ENCODE data around the gene POLG. TPM values are rescaled to one million over a fixed set of nuclear protein-coding genes. Genes with fewer than 3 reads are reported as not detected.

Gene POLG
- total RNA-seq, 1 experiment from 2014 or later, result 83.5 TPM

- Histone ChIP-seq H3K4me3 (ENCODE audit: low read length) (no peak overlapping the region), H4K20me1 (ENCODE audit: low read length) (no peaks in the 10 kb centered on the region), H3K9me2 (replicated peaks; ENCODE audit: low read length) (no peaks in the 10 kb centered on the region), H3K4me2 (ENCODE audit: low read length) (no peak overlapping the region), H3K27ac (ENCODE audit: low read length) (0 out of 2 replicates have a peak overlapping the region, but pooled peaks have one; percentile 26), H3K4me1 (ENCODE audit: insufficient read depth, low read length) (peaks cover 11% of the 10 kb centered on the region; the same call in 1 of the 2 replicates), H3F3A (ENCODE audit: low read length, unreplicated experiment) (no peaks in the 10 kb centered on the region), H3K36me3 (ENCODE audit: low read depth, low read length) (peaks cover 70% of the 10 kb centered on the region), H3K9me3 (ENCODE audit: low read length) (no peaks in the 10 kb centered on the region), H2AFZ (ENCODE audit: low read length) (no peak overlapping the region), H3K79me2 (ENCODE audit: low read length) (no peaks in the 10 kb centered on the region), H3K27me3 (ENCODE audit: low read length) (no peaks in the 10 kb centered on the region), H3K9ac (ENCODE audit: low read length) (no peak overlapping the region)
- DNase-seq (peak; percentile 47), ATAC-seq (peak; percentile 77)
- BruUV-seq (replicated peaks), result no TSS peak
- TF ChIP-seq CTCF (conservative IDR thresholded peaks at IDR 0.05; ENCODE audit: low read depth, low read length), result no peak
- intact Hi-C loops (cut with micrococcal nuclease), result no loop called here
- POLR2A ChIA-PET (ENCODE audit: unreplicated experiment), result interaction anchor here (0.6 kb wide), 1 partner anchor 269 kb away, joined by 6 read pairs; no protein-coding TSS in a partner anchor
- CTCF ChIA-PET, result interaction anchor here (1.0 kb wide), 1 partner anchor 62 kb away, joined by 4 read pairs; no protein-coding TSS in a partner anchor
These were observed 27.5 kb downstream of the POLG start for GRCh38 chr15:89307046-89307587.

DNA sequence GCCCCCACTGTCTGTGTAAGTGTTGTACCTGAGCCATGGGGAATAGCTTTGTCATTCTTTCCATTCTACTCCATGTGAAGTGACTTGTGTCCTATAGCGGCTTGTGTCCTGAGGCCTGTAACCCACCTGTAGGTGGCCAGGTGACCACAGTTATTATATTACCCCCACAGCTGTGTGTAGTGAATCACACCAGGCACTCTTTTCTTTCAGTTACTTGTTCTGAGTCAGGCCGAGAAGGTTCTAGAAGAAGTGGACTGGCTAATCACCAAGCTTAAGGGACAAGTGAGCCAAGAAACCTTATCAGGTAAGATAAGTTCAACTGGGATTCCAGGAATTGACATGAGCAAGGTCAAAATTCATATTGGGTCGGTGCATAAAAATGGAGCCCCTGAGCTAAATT lies 29.2 kb downstream of the POLG start:
- Histone ChIP-seq H3K4me3 (ENCODE audit: low read length) (no peak overlapping the region), H3K79me2 (ENCODE audit: low read length) (no peaks in the 10 kb centered on the region), H3K9ac (ENCODE audit: low read length) (no peak overlapping the region), H3K9me3 (ENCODE audit: low read length) (no peaks in the 10 kb centered on the region), H4K20me1 (ENCODE audit: low read length) (no peaks in the 10 kb centered on the region), H3K4me2 (ENCODE audit: low read length) (no peak overlapping the region), H3K27me3 (ENCODE audit: low read length) (no peaks in the 10 kb centered on the region), H3F3A (ENCODE audit: low read length, unreplicated experiment) (no peaks in the 10 kb centered on the region), H3K27ac (ENCODE audit: low read length) (no peak overlapping the region), H3K4me1 (ENCODE audit: insufficient read depth, low read length) (peaks cover 11% of the 10 kb centered on the region; the same call in 1 of the 2 replicates), H3K36me3 (ENCODE audit: low read depth, low read length) (peaks cover 79% of the 10 kb centered on the region), H3K9me2 (replicated peaks; ENCODE audit: low read length) (no peaks in the 10 kb centered on the region), H2AFZ (ENCODE audit: low read length) (no peak overlapping the region)
- no peak for TF ChIP-seq CTCF (conservative IDR thresholded peaks at IDR 0.05; ENCODE audit: low read depth, low read length)
- TF ChIP-seq EZH2phosphoT487 (IDR thresholded peaks at IDR 0.05; ENCODE audit: borderline replicate concordance, low read length), result no peak
- no peak for TF ChIP-seq EZH2 (IDR thresholded peaks at IDR 0.05; ENCODE audit: low read length, unreplicated experiment)
- CTCF ChIA-PET, result interaction anchor here (0.8 kb wide), 1 partner anchor 99 kb away, joined by 3 read pairs; no protein-coding TSS in a partner anchor
- POLR2A ChIA-PET (ENCODE audit: unreplicated experiment), result no interaction called here
- no peak for DNase-seq
- ATAC-seq, result no peak
- intact Hi-C loops (cut with micrococcal nuclease), result no loop called here
- no TSS peak for BruUV-seq (replicated peaks)

GRCh38 chr15:89303986-89304385 lies 30.6 kb downstream of the POLG start:
- peak; percentile 9 for DNase-seq
- Histone ChIP-seq H3K4me3 (ENCODE audit: low read length) (no peak overlapping the region), H3K9me2 (replicated peaks; ENCODE audit: low read length) (no peaks in the 10 kb centered on the region), H3K9me3 (ENCODE audit: low read length) (no peaks in the 10 kb centered on the region), H3K36me3 (ENCODE audit: low read depth, low read length) (peaks cover 70% of the 10 kb centered on the region), H3K27me3 (ENCODE audit: low read length) (no peaks in the 10 kb centered on the region), H4K20me1 (ENCODE audit: low read length) (no peaks in the 10 kb centered on the region), H3F3A (ENCODE audit: low read length, unreplicated experiment) (no peaks in the 10 kb centered on the region), H3K4me2 (ENCODE audit: low read length) (no peak overlapping the region), H2AFZ (ENCODE audit: low read length) (no peak overlapping the region), H3K79me2 (ENCODE audit: low read length) (no peaks in the 10 kb centered on the region), H3K27ac (ENCODE audit: low read length) (no peak overlapping the region), H3K9ac (ENCODE audit: low read length) (no peak overlapping the region), H3K4me1 (ENCODE audit: insufficient read depth, low read length) (peaks cover 11% of the 10 kb centered on the region; the same call in 1 of the 2 replicates)
- intact Hi-C loops (cut with micrococcal nuclease), result no loop called here
- ATAC-seq, result no peak
- TF ChIP-seq EZH2 (IDR thresholded peaks at IDR 0.05; ENCODE audit: low read length, unreplicated experiment) (no peak), CTCF (conservative IDR thresholded peaks at IDR 0.05; ENCODE audit: low read depth, low read length) (no peak), EZH2phosphoT487 (IDR thresholded peaks at IDR 0.05; ENCODE audit: borderline replicate concordance, low read length) (no peak)
- ChIA-PET CTCF (no interaction called here), POLR2A (ENCODE audit: unreplicated experiment) (no interaction called here)
- BruUV-seq (replicated peaks), result no TSS peak

All from PC-3 (cell line).